Neural cell (in vitro differentiated cells): ENCODE results near the gene DNAJB12. TPM values are rescaled to one million over a fixed set of nuclear protein-coding genes. Genes with fewer than 3 reads are reported as not detected.

ENCODE experiments used
- H2AFZ ChIP-seq: fragments of 200-600, 300-800 bp; sonication (generic), shearing (Covaris generic); 2 replicates; pipeline ENCODE4 v1.6.0; 2014; ENCODE audit warnings: low read depth, mild to moderate bottlenecking, antibody characterized with exemption, low read length, moderate library complexity
- H3F3A ChIP-seq: fragments of 200-600 bp; shearing (Covaris generic); 2 replicates; pipeline ENCODE4 v1.6.1; 2016; ENCODE audit warnings: mild to moderate bottlenecking, moderate library complexity, mixed read lengths, antibody characterized with exemption, low read length; ENCODE audit not compliant: insufficient read depth, poor library complexity, severe bottlenecking
- H3K27ac ChIP-seq: fragments of 200-600, 300-800 bp; sonication (generic), shearing (Covaris generic); 2 replicates; pipeline ENCODE4 v1.5.1; 2014; ENCODE audit warnings: mild to moderate bottlenecking, low read length, moderate library complexity
- H3K27me3 ChIP-seq: fragments of 300-800, 200-600 bp; sonication (generic), shearing (Covaris generic); 2 replicates; pipeline ENCODE4 v1.6.0; 2014; ENCODE audit warnings: mild to moderate bottlenecking, low read depth, low read length, moderate library complexity; ENCODE audit not compliant: insufficient read depth
- H3K36me3 ChIP-seq: fragments of 300-800, 200-600 bp; sonication (generic), shearing (Covaris generic); 2 replicates; pipeline ENCODE4 v1.5.1; 2014; ENCODE audit warnings: mild to moderate bottlenecking, antibody characterized with exemption, low read length, moderate library complexity; ENCODE audit not compliant: insufficient read depth
- H3K4me2 ChIP-seq: fragments of 300-800, 200-600 bp; sonication (generic), shearing (Covaris generic); 2 replicates; pipeline ENCODE4 v1.6.0; 2014; ENCODE audit warnings: mild to moderate bottlenecking, low read length
- H3K4me3 ChIP-seq: fragments of 300-800, 200-600 bp; sonication (generic), shearing (Covaris generic); 2 replicates; pipeline ENCODE4 v1.5.1; 2014; ENCODE audit warnings: mild to moderate bottlenecking, low read length, moderate library complexity
- H3K79me2 ChIP-seq: fragments of 200-600 bp; shearing (Covaris generic); replicated peaks from 2 replicates; pipeline ENCODE4 v1.6.0; 2014; ENCODE audit warnings: mild to moderate bottlenecking, low read length, moderate library complexity; ENCODE audit not compliant: insufficient read depth
- H3K9ac ChIP-seq: fragments of 300-800, 200-600 bp; sonication (generic), shearing (Covaris generic); 2 replicates; pipeline ENCODE4 v1.6.1; 2016; ENCODE audit warnings: mild to moderate bottlenecking, low read length, mixed read lengths
- H3K9me2 ChIP-seq: fragments of 200-600 bp; shearing (Covaris generic); 2 replicates; pipeline ENCODE4 v1.6.1; 2016; ENCODE audit warnings: mild to moderate bottlenecking, low read length, mixed read lengths; ENCODE audit not compliant: insufficient read depth
- H3K9me3 ChIP-seq: fragments of 200-600, 300-800 bp; sonication (generic), shearing (Covaris generic); 2 replicates; pipeline ENCODE4 v1.6.1; 2016; ENCODE audit warnings: mild to moderate bottlenecking, mixed run types, low read length, moderate library complexity, mixed read lengths
- H4K20me1 ChIP-seq: fragments of 200-600 bp; shearing (Covaris generic); 2 replicates; pipeline ENCODE4 v1.6.1; 2016; ENCODE audit warnings: mild to moderate bottlenecking, mixed run types; ENCODE audit not compliant: insufficient read depth
- EP300 ChIP-seq: fragments of 450-650 bp; conservative IDR thresholded peaks from 2 replicates; pipeline ENCODE4 v1.6.1; 2014; ENCODE audit warnings: antibody characterized with exemption, mild to moderate bottlenecking, moderate library complexity; ENCODE audit not compliant: poor library complexity, severe bottlenecking
- EZH2 ChIP-seq: fragments of 200-600, 300-800 bp; shearing (Covaris generic), sonication (generic); IDR thresholded peaks from 2 replicates; pipeline ENCODE4 v1.6.1; 2014; ENCODE audit warnings: antibody characterized with exemption, low read length, borderline replicate concordance, mild to moderate bottlenecking; ENCODE audit not compliant: insufficient read depth, poor library complexity, severe bottlenecking
- MXI1 ChIP-seq: fragments of 450-650 bp; conservative IDR thresholded peaks from 2 replicates; pipeline ENCODE4 v1.6.1; 2014; ENCODE audit warnings: antibody characterized with exemption, mild to moderate bottlenecking; ENCODE audit not compliant: poor library complexity, severe bottlenecking
- POLR2AphosphoS5 ChIP-seq: IDR thresholded peaks from 2 replicates; pipeline ENCODE4 v1.6.1; 2012
- RAD21 ChIP-seq: fragments of 450-650 bp; conservative IDR thresholded peaks from 2 replicates; pipeline ENCODE4 v1.6.1; 2014; ENCODE audit warnings: antibody characterized with exemption, mild to moderate bottlenecking, moderate library complexity
- SMC3 ChIP-seq: fragments of 450-650 bp; conservative IDR thresholded peaks from 2 replicates; pipeline ENCODE4 v1.6.1; 2014; ENCODE audit warnings: antibody characterized with exemption, mild to moderate bottlenecking, moderate library complexity; ENCODE audit not compliant: poor library complexity
- TAF1 ChIP-seq: IDR thresholded peaks from 2 replicates; pipeline ENCODE4 v1.6.1; 2012; ENCODE audit warnings: low read depth
- polyA plus RNA-seq: library from polyadenylated mRNA; depleted of rRNA; stranded (reverse); fragments of >200 nt; gene quantifications from 2 replicates; pipeline ENCODE4 v1.2.3, GENCODE V29; 2014
- TF ChIP-seq, protein P1 (sequence below): IDR thresholded peaks from 2 replicates; pipeline ENCODE4 v1.6.1; 2012; ENCODE audit warnings: borderline replicate concordance
- TF ChIP-seq, protein P2 (sequence below): fragments of 450-650 bp; IDR thresholded peaks from 2 replicates; pipeline ENCODE4 v1.5.1; 2014; ENCODE audit warnings: antibody characterized with exemption, mild to moderate bottlenecking, moderate library complexity; ENCODE audit not compliant: poor library complexity, severe bottlenecking

DNAJB12 gene
- polyA plus RNA-seq, 1 donor from 2014 or later = 24.5 TPM

GRCh38 chr10:72291019-72291532 lies 63.6 kb downstream of the DNAJB12 start:
- no peaks in the 10 kb centered on the region for H4K20me1 ChIP-seq
- H3K9me3 ChIP-seq = no peaks in the 10 kb centered on the region
- H3K4me2 ChIP-seq = no peak overlapping the region
- H3K4me3 ChIP-seq = no peak overlapping the region
- no peaks in the 10 kb centered on the region for H3K36me3 ChIP-seq
- no peak overlapping the region for H3K27ac ChIP-seq
- no peaks in the 10 kb centered on the region for H3K9me2 ChIP-seq
- H3F3A ChIP-seq = no peaks in the 10 kb centered on the region
- no peak for TF ChIP-seq EP300
- TF ChIP-seq POLR2AphosphoS5 = no peak
- no peak for TF ChIP-seq EZH2
- TF ChIP-seq, protein P1, sequence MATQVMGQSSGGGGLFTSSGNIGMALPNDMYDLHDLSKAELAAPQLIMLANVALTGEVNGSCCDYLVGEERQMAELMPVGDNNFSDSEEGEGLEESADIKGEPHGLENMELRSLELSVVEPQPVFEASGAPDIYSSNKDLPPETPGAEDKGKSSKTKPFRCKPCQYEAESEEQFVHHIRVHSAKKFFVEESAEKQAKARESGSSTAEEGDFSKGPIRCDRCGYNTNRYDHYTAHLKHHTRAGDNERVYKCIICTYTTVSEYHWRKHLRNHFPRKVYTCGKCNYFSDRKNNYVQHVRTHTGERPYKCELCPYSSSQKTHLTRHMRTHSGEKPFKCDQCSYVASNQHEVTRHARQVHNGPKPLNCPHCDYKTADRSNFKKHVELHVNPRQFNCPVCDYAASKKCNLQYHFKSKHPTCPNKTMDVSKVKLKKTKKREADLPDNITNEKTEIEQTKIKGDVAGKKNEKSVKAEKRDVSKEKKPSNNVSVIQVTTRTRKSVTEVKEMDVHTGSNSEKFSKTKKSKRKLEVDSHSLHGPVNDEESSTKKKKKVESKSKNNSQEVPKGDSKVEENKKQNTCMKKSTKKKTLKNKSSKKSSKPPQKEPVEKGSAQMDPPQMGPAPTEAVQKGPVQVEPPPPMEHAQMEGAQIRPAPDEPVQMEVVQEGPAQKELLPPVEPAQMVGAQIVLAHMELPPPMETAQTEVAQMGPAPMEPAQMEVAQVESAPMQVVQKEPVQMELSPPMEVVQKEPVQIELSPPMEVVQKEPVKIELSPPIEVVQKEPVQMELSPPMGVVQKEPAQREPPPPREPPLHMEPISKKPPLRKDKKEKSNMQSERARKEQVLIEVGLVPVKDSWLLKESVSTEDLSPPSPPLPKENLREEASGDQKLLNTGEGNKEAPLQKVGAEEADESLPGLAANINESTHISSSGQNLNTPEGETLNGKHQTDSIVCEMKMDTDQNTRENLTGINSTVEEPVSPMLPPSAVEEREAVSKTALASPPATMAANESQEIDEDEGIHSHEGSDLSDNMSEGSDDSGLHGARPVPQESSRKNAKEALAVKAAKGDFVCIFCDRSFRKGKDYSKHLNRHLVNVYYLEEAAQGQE = no peak
- TF ChIP-seq RAD21 = no peak
- TF ChIP-seq TAF1 = no peak
- no peak overlapping the region for H2AFZ ChIP-seq
- no peak overlapping the region for H3K9ac ChIP-seq
- H3K79me2 ChIP-seq = no peaks in the 10 kb centered on the region
- no peaks in the 10 kb centered on the region for H3K27me3 ChIP-seq

DNA sequence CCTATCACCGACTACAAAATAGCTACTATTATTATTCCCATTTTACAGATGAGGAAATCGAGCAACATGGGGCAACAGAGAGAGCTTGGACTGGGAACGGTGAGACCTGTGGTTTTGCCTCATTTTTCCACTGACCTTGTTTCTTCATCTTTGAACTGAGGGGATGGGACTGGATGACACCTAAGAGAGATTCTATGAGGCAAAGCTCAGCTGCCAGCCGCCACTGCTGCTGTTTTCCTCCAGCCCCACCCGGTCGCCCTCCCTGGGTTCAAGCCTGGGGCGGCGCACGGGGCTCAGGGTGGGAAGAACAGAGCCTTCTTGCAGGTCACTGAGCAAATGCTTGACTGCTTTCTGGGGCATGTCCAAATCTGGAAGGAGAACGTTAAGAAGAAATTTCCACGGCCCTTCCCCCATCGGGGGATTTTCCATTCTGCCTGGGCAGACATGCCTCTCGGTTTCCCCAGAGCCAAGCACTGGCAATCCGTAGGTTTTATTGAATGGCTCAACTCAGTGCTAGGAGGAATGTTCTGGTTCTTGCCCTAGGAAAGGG lies 68.7 kb downstream of the DNAJB12 start:
- Histone ChIP-seq H4K20me1 (no peaks in the 10 kb centered on the region), H3K27ac (no peak overlapping the region), H3K4me3 (no peak overlapping the region), H3F3A (no peaks in the 10 kb centered on the region), H3K27me3 (no peaks in the 10 kb centered on the region), H3K4me2 (no peak overlapping the region), H3K9me2 (no peaks in the 10 kb centered on the region), H3K9ac (no peak overlapping the region), H3K9me3 (no peaks in the 10 kb centered on the region), H3K36me3 (no peaks in the 10 kb centered on the region), H3K79me2 (no peaks in the 10 kb centered on the region), H2AFZ (no peak overlapping the region)
- TF ChIP-seq TAF1 (no peak), RAD21 (no peak), POLR2AphosphoS5 (no peak), SMC3 (no peak), MXI1 (no peak), EZH2 (no peak), EP300 (no peak)
- TF ChIP-seq, protein P1 = no peak
- TF ChIP-seq, protein P2, sequence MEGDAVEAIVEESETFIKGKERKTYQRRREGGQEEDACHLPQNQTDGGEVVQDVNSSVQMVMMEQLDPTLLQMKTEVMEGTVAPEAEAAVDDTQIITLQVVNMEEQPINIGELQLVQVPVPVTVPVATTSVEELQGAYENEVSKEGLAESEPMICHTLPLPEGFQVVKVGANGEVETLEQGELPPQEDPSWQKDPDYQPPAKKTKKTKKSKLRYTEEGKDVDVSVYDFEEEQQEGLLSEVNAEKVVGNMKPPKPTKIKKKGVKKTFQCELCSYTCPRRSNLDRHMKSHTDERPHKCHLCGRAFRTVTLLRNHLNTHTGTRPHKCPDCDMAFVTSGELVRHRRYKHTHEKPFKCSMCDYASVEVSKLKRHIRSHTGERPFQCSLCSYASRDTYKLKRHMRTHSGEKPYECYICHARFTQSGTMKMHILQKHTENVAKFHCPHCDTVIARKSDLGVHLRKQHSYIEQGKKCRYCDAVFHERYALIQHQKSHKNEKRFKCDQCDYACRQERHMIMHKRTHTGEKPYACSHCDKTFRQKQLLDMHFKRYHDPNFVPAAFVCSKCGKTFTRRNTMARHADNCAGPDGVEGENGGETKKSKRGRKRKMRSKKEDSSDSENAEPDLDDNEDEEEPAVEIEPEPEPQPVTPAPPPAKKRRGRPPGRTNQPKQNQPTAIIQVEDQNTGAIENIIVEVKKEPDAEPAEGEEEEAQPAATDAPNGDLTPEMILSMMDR = no peak
